GM12873 (cell line): ENCODE results near the gene PLEKHF1.

Experiments
- CTCF ChIP-seq: IDR thresholded peaks from 2 replicates; pipeline ENCODE4 v1.5.1; 2012; ENCODE audit warnings: low read depth, mild to moderate bottlenecking, moderate library complexity, low read length, control low read depth; ENCODE audit not compliant: insufficient read depth; ENCODE audit errors: missing control alignments

PLEKHF1 gene

GRCh38 chr19:29665215-29665825 is at the start of gene PLEKHF1:
TSS of gene PLEKHF1 (plus strand) at chr19:29665461. CDS start at chr19:29673840, 8,379 bp downstream.
- TF ChIP-seq CTCF: no peak

- TF ChIP-seq CTCF: no peak
Observed at GRCh38 chr19:29615891-29616425, 49.3 kb upstream of the PLEKHF1 start.

GRCh38 chr19:29616541-29616940 is 48.7 kb upstream of the PLEKHF1 start:
- no peak for TF ChIP-seq CTCF

- TF ChIP-seq CTCF: no peak
Observed at GRCh38 chr19:29617366-29618266, 47.6 kb upstream of the PLEKHF1 start.

- no peak for TF ChIP-seq CTCF
Observed at GRCh38 chr19:29618434-29618833, 46.8 kb upstream of the PLEKHF1 start.

- no peak for TF ChIP-seq CTCF
Observed at GRCh38 chr19:29618871-29619270, 46.4 kb upstream of the PLEKHF1 start.

- TF ChIP-seq CTCF: no peak
Observed at GRCh38 chr19:29620931-29621351, 44.3 kb upstream of the PLEKHF1 start.
